HG02970 (cell line): ENCODE measurements around the gene CLCF1.

Experiments
- ATAC-seq: cut with Tn5 transposase; IDR thresholded peaks from one replicate; pipeline ENCODE4 v1.9.1; 2021; ENCODE audit warnings: mild to moderate bottlenecking, moderate library complexity, moderate number of reproducible peaks; ENCODE audit not compliant: unreplicated experiment, low FRiP score

The CLCF1 gene

GRCh38 chr11:67376063-67376820, 2.8 kb upstream of the CLCF1 start:
- ATAC-seq: no peak

GRCh38 chr11:67375320-67376055, 2.1 kb upstream of the CLCF1 start:
- no peak for ATAC-seq

GRCh38 chr11:67374571-67375281, 1.3 kb upstream of the CLCF1 start:
- no peak for ATAC-seq

- peak; percentile 30 for ATAC-seq
Measured at GRCh38 chr11:67373648-67374570, 511 bp upstream of the CLCF1 start.

GRCh38 chr11:67372321-67372992, 941 bp downstream of the CLCF1 start:
- ATAC-seq: peak; percentile 11

- no peak for ATAC-seq
Measured at GRCh38 chr11:67371911-67372320, 1.5 kb downstream of the CLCF1 start.

- no peak for ATAC-seq
Measured at GRCh38 chr11:67371189-67371910, 2.0 kb downstream of the CLCF1 start.

- no peak for ATAC-seq
Measured at GRCh38 chr11:67370351-67371076, 2.9 kb downstream of the CLCF1 start.

- no peak for ATAC-seq
Measured at GRCh38 chr11:67369801-67370284, 3.6 kb downstream of the CLCF1 start.

- no peak for ATAC-seq
Measured at GRCh38 chr11:67369275-67369674, 4.1 kb downstream of the CLCF1 start.

GRCh38 chr11:67368621-67369020, 4.8 kb downstream of the CLCF1 start:
- no peak for ATAC-seq

- ATAC-seq: no peak
Measured at GRCh38 chr11:67367761-67368227, 5.6 kb downstream of the CLCF1 start.

GRCh38 chr11:67366961-67367760, 6.2 kb downstream of the CLCF1 start:
- no peak for ATAC-seq

- no peak for ATAC-seq
Measured at GRCh38 chr11:67366546-67366945, 6.9 kb downstream of the CLCF1 start.

GRCh38 chr11:67365736-67366444, 7.5 kb downstream of the CLCF1 start:
- no peak for ATAC-seq

GRCh38 chr11:67364783-67365722, 8.3 kb downstream of the CLCF1 start:
- no peak for ATAC-seq
